ENCODE measurements around the gene MYL10. TPM values are rescaled to one million over a fixed set of nuclear protein-coding genes. Genes with fewer than 3 reads are reported as not detected.

The MYL10 gene
- total and polyA plus RNA-seq, 2 experiments from 2014 or later, result 1.3 TPM; not detected in 1

- Mint-ChIP-seq H3K4me3 (no peak overlapping the region), H3K27ac (no peak overlapping the region), H3K27me3 (ENCODE audit: insufficient read depth, low read depth, poor library complexity) (peaks cover 3% of the 10 kb centered on the region), H3K36me3 (ENCODE audit: low read depth) (no peaks in the 10 kb centered on the region), H3K4me1 (no peaks in the 10 kb centered on the region), H3K9me3 (no peaks in the 10 kb centered on the region)
- Histone ChIP-seq H2AFZ (no peak overlapping the region), H3K27ac (ENCODE audit: low read depth) (no peak overlapping the region), H3K4me3 (no peak overlapping the region), H3K9me2 (ENCODE audit: insufficient read depth) (no peaks in the 10 kb centered on the region), H4K20me1 (replicated peaks; ENCODE audit: insufficient read depth) (no peaks in the 10 kb centered on the region), H3K27me3 (ENCODE audit: insufficient read depth) (no peaks in the 10 kb centered on the region), H3F3A (replicated peaks; ENCODE audit: low read depth) (no peaks in the 10 kb centered on the region), H3K36me3 (ENCODE audit: insufficient read depth) (no peaks in the 10 kb centered on the region), H3K4me2 (no peak overlapping the region), H3K4me1 (ENCODE audit: insufficient read depth) (no peaks in the 10 kb centered on the region), H3K79me2 (replicated peaks; ENCODE audit: insufficient read depth) (no peaks in the 10 kb centered on the region)
- no peak for ATAC-seq
- DNase-seq (ENCODE audit: low spot score), result no peak
- TF ChIP-seq ZNF462 (CRISPR knock-in tag; IDR thresholded peaks at IDR 0.05), result no peak
- no peak for TF ChIP-seq ZNF114 (CRISPR knock-in tag; IDR thresholded peaks at IDR 0.05)
- TF ChIP-seq POLR2AphosphoS5 (IDR thresholded peaks at IDR 0.05; ENCODE audit: low read depth), result no peak
- TF ChIP-seq ZNF331 (CRISPR knock-in tag; IDR thresholded peaks at IDR 0.05; ENCODE audit: low read depth), result no peak
- no peak for TF ChIP-seq ETS1 (IDR thresholded peaks at IDR 0.05)
- no peak for TF ChIP-seq CREB1 (CRISPR knock-in tag; IDR thresholded peaks at IDR 0.05; ENCODE audit: low read depth)
- no peak for TF ChIP-seq EZH2 (IDR thresholded peaks at IDR 0.05; ENCODE audit: low read depth, unreplicated experiment)
- no peak for TF ChIP-seq NANOG (IDR thresholded peaks at IDR 0.05; ENCODE audit: borderline replicate concordance)
Measured at GRCh38 chr7:101597941-101598340, 31.2 kb downstream of the MYL10 start.

All from GM23338 (cell line).